Measurements from ENCODE around the gene STYX.
"Not testable (repeated sequence)": the region's sequence is repeated elsewhere in the genome, so short reads cannot be mapped to it uniquely, and the experiment has no call there.

GRCh38 chr14:52762923-52763322 lies 33.0 kb downstream of the STYX start:
- not testable (repeated sequence) for TF ChIP-seq POLR2A (IDR thresholded peaks at IDR 0.05; ENCODE audit: low read depth, low read length); SMC3 (IDR thresholded peaks at IDR 0.05; ENCODE audit: low read depth, low read length); NFE2L2 (IDR thresholded peaks at IDR 0.05; ENCODE audit: low read depth, low read length); MAZ (IDR thresholded peaks at IDR 0.05; ENCODE audit: borderline replicate concordance, low read depth, low read length); FOS (IDR thresholded peaks at IDR 0.05; ENCODE audit: low read depth, low read length); CTCF (conservative IDR thresholded peaks at IDR 0.05; ENCODE audit: low read depth, low read length); RCOR1 (IDR thresholded peaks at IDR 0.05; ENCODE audit: insufficient replicate concordance, low read length); CEBPB (IDR thresholded peaks at IDR 0.05; ENCODE audit: low read depth, low read length); MXI1 (IDR thresholded peaks at IDR 0.05; ENCODE audit: borderline replicate concordance, low read depth, low read length); RAD21 (IDR thresholded peaks at IDR 0.05; ENCODE audit: low read length); RFX5 (IDR thresholded peaks at IDR 0.05; ENCODE audit: low read depth, low read length)
